ENCODE measurements around the gene SFMBT2.
"Not testable (repeated sequence)": the region's sequence is repeated elsewhere in the genome, so short reads cannot be mapped to it uniquely, and the experiment has no call there.

The SFMBT2 gene

GRCh38 chr10:7301006-7301778, 109.6 kb downstream of the SFMBT2 start:
- in situ Hi-C loops (cut with HindIII; ENCODE audit: low sequenced_read_pairs), result no loop called here

DNA sequence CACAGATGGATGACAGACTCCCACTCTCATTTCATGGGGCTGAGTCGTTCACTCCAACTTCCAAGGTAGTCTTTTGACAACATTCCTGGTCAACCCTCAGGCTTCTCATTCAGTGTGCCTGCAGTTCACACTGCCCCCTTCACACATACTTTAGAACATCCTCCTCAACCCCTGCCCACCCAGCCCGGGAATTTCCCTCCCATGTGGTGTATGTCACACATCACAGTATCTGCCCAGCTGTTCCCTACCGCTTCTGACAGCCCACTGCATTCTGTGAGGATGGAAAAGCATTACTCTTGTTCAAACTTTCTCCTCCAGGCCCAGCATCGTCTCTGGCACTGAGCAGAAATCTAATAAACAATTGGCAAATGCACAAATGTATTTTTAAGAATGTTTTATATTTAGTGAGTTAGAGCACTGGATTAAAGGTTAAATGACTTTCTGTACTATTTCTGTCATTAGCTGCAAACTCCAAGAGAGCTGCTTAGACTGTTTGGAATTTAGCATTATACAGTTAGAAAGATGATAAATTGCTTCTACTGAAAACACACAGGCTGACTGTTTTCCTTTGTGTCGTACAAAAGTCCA, 110.4 kb downstream of the SFMBT2 start:
- in situ Hi-C loops (cut with HindIII; ENCODE audit: low sequenced_read_pairs), result no loop called here

DNA sequence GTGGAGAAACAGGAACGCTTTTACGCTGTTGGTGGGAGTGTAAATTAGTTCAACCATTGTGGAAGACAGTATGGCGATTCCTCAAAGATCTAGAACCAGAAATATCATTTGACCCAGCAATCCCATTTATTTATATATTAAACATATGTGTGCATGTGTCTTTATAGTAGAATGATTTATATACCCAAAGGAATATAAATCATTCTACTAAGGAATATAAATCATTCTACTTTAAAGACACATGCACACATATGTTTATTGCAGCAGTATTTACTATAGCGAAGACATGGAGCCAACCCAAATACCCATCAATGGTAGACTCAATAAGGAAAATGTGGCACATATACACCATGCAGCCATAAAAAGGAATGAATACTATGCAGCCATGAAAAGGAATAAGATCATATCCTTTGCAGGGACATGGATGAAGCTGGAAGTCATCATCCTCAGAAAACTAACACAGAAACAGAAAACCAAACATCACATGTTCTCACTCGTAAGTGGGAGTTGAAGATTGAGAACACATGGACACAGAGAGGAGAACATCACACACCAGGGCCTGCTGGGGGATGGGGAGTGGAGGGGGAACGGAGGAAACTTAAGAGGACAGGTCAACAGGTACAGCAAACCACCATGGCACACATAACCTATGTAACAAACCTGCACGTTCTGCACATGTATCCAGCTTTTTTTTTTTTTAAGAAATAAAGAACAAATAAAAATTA, 111.1 kb downstream of the SFMBT2 start:
- in situ Hi-C loops (cut with HindIII; ENCODE audit: low sequenced_read_pairs), result not testable (repeated sequence)

GRCh38 chr10:7298495-7298894, 112.3 kb downstream of the SFMBT2 start:
- in situ Hi-C loops (cut with HindIII; ENCODE audit: low sequenced_read_pairs), result no loop called here

GRCh38 chr10:7297094-7297493, 113.7 kb downstream of the SFMBT2 start:
- in situ Hi-C loops (cut with HindIII; ENCODE audit: low sequenced_read_pairs), result no loop called here

DNA sequence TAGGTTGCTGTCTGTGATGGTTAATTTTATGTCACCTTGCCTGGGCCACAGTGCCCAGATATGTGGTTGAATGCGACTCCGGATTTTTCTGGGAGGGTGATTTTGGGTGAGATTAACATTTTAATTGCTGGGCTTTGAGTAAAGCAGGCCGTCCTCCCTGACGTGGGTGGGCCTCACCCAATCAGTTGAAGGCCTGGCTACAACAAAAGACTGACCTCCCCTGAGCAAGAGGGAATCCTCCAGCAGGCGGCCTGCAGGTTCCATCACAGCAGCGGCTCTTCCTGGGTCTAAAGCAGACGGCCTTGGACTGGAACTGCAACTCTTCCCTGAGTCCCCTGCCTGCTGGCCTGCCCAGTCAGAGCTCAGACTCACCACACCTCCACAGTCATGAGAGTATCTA, 114.2 kb downstream of the SFMBT2 start:
- in situ Hi-C loops (cut with HindIII; ENCODE audit: low sequenced_read_pairs), result no loop called here

DNA sequence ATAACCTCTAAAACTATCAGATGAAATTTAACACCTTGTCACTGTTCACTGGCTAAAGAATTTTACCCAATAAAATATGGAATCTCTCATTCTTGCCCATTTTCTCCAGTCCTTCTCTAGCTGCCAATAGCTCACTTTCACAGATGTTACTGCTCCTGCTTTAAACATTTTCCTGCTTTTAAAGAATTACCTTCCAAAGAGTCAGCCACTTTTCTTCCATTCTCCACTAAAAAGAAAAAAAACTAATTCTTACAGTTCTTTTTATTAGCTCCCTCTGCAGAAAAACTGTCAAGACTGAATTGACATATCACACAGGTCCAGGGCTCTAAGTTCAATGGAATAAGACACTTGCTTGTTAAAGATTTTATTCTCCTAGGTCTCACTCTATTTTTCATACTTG, 114.8 kb downstream of the SFMBT2 start:
- in situ Hi-C loops (cut with HindIII; ENCODE audit: low sequenced_read_pairs), result no loop called here

GRCh38 chr10:7293378-7293920, 117.4 kb downstream of the SFMBT2 start:
- in situ Hi-C loops (cut with HindIII; ENCODE audit: low sequenced_read_pairs), result no loop called here

DNA sequence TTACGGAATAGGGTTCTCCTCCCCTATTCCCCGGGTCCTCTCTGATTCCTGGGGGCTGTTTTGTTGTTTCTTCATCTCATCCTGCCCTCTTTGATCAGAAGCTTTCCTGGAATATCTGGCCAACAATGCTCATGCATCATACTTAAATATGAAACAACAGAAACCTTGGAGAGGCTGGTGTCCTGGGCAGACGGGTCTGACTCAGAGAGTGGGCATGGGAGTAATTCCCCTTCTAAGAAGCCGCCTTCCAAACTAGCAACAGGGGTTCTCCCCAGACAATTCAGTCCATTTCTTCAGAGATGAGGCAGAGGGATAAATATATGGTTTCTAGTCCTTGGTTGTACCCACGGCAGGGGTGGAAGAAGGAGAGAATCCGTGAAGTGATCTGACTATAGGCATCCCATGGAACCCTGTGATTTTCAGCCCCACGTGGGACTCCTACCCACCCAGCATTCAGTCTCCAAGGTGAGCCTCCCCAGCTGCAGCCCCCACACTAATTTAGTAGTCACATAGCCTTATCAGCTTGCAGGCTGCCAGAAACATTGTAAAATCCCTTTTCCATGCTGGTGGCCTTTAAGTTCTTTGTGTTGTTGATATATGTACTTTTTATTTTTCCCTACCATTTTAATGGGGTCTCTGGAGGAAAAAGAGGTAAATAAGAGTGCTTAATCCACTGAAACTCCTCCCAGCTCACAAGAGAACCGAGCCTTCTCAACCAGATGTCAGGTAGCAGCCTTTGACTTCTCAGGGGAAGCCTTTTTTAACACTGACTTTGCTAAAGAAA, 119.2 kb downstream of the SFMBT2 start:
- in situ Hi-C loops (cut with HindIII; ENCODE audit: low sequenced_read_pairs), result no loop called here

DNA sequence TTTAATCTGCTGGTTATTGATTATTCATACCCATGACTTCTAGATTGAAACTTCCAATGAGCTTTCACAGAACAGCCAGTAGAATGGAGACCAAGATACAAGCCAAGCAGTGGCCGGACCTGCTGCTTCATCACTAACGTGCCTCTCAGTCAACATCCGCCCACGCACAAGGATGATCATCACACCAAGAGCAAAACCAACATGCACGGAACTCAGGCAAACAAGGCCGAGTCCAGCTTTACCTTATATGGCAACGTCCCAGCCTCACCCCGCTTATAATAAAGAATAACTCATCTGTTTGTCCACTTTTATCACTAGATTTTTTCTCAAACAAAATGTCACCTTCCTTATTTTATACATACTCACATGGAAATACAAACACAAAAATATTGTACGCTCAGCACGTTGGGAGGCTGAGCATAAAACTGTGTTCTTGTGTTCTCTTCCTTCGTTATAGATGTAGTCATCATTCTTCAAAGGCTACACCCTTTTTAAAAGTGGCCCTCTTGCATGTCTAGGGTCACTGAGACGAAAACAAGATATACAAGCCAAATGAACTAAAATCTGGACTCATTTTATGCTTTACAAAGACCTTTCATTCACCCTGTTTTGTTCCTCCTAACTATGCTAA, 122.7 kb downstream of the SFMBT2 start:
- in situ Hi-C loops (cut with HindIII; ENCODE audit: low sequenced_read_pairs), result no loop called here

- in situ Hi-C loops (cut with HindIII; ENCODE audit: low sequenced_read_pairs), result no loop called here
Measured at GRCh38 chr10:7287377-7287776, 123.5 kb downstream of the SFMBT2 start.

- in situ Hi-C loops (cut with HindIII; ENCODE audit: low sequenced_read_pairs), result no loop called here
Measured at GRCh38 chr10:7285522-7286322, 125.1 kb downstream of the SFMBT2 start.

GRCh38 chr10:7283246-7283645, 127.6 kb downstream of the SFMBT2 start:
- in situ Hi-C loops (cut with HindIII; ENCODE audit: low sequenced_read_pairs), result no loop called here

GRCh38 chr10:7282457-7282856, 128.4 kb downstream of the SFMBT2 start:
- in situ Hi-C loops (cut with HindIII; ENCODE audit: low sequenced_read_pairs), result no loop called here

GRCh38 chr10:7281429-7281828, 129.4 kb downstream of the SFMBT2 start:
- in situ Hi-C loops (cut with HindIII; ENCODE audit: low sequenced_read_pairs), result no loop called here

DNA sequence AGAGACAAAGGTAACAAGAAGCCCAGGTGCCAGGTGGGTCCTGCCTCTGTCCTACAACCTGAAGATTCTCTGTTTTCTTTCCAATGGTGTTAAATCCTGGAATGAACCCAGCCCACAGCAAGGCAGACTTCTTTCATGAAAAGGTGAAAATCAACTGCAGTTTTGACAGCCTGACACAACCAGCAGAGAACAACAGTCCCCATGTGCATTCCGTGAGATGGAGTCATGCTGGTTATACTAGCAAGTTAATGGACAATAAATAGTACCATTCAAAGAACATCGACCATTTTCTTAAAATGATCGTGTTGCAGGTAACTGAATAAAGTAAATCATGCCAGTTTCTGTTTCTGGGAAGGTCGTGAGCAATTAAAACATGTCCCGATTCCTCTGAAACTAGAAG, 131.5 kb downstream of the SFMBT2 start:
- in situ Hi-C loops (cut with HindIII; ENCODE audit: low sequenced_read_pairs), result no loop called here

DNA sequence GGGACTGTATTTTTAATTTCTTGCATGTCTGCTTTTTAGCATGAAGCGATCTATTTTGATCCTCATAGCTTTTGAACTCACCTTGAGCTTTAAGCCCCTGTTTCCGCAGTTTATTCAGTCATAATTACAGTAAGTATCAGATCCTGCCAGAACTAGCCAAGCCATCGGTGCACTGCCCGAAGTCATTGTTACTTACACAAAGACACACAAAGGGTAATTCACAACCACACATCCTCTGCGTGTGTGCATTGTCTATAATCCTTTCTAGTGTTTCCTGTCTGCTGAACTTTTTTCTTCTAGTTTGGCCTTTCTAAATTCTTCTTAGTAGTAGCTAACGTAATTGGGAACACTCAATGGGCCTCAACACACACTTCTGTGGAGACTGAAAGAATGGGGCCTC, 133.0 kb downstream of the SFMBT2 start:
- in situ Hi-C loops (cut with HindIII; ENCODE audit: low sequenced_read_pairs), result no loop called here

GRCh38 chr10:7277432-7277831, 133.4 kb downstream of the SFMBT2 start:
- in situ Hi-C loops (cut with HindIII; ENCODE audit: low sequenced_read_pairs), result no loop called here

GRCh38 chr10:7275761-7276440, 134.9 kb downstream of the SFMBT2 start:
- in situ Hi-C loops (cut with HindIII; ENCODE audit: low sequenced_read_pairs), result no loop called here

All from DLD1 (cell line).